ENCODE results near the gene OR2B3.

DNA sequence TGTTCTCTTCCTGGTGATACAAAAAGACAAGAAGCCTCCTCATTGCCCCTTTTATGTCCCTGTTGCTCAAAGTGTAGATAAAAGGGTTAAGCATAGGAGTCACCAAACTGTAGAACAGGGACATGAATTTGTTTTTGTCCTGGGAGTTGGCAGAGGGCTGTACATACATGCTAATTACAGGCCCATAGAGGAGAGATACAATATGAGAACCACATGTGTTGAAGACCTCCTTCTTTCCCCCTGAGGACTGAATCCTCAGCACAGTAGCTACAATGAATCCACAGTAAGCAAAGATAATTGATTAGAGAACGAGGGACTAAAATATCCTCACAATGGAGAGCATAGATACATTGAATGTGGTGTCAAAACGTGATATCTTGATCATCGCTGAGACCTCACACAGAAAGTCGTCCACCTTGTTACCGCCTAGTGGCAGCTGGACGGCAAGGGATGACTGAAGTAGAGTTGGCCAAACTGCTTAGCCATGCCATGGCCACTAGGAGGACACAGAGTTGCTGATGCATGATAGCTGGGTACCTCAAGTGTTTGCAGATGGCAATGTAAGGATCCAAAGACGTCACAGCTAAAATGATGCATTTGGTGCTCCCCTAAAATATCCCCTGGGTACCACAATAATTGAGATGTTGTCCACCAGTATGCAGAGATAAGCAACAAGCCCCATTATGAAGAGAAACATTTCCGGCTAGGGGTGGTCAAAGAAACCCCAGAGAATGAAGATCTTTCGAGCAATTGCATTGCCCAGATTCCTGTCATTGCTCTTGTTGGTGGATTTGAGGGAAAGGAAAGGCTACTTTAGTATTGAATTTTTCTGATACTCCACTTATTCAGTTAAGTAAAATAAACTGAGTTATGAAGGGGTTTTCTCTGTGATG lies 15.0 kb downstream of the OR2B3 start:
- TF ChIP-seq, protein P1, sequence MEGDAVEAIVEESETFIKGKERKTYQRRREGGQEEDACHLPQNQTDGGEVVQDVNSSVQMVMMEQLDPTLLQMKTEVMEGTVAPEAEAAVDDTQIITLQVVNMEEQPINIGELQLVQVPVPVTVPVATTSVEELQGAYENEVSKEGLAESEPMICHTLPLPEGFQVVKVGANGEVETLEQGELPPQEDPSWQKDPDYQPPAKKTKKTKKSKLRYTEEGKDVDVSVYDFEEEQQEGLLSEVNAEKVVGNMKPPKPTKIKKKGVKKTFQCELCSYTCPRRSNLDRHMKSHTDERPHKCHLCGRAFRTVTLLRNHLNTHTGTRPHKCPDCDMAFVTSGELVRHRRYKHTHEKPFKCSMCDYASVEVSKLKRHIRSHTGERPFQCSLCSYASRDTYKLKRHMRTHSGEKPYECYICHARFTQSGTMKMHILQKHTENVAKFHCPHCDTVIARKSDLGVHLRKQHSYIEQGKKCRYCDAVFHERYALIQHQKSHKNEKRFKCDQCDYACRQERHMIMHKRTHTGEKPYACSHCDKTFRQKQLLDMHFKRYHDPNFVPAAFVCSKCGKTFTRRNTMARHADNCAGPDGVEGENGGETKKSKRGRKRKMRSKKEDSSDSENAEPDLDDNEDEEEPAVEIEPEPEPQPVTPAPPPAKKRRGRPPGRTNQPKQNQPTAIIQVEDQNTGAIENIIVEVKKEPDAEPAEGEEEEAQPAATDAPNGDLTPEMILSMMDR (conservative IDR thresholded peaks at IDR 0.05 in 1 of 2, IDR thresholded peaks at IDR 0.05 in 1 of 2; ENCODE audit: extremely low read depth in 1 of 2, insufficient read depth in 1 of 2, low read depth in 1 of 2, low read length in 2 of 2), result peak; percentile 74 to 93
- no peak for TF ChIP-seq EZH2 (IDR thresholded peaks at IDR 0.05; ENCODE audit: borderline replicate concordance, low read length)
